Measurements from ENCODE around the gene PRR22.

- TF ChIP-seq EZH2phosphoT487 (IDR thresholded peaks at IDR 0.05; ENCODE audit: borderline replicate concordance, low read length) (no peak), CTCF (conservative IDR thresholded peaks at IDR 0.05; ENCODE audit: low read depth, low read length) (no peak)
Observed at GRCh38 chr19:5818594-5818993, 34.0 kb upstream of the PRR22 start.
